Embryonic facial prominence (tissue), 1 donor: Measurements from ENCODE around the gene EFEMP2.
A peak's percentile ranks its signal among the peaks of the same experiment; 100 is the strongest.

ENCODE experiments used
- DNase-seq: peaks from one replicate; pipeline ENCODE4 v3.0.0-alpha.2; 2016; ENCODE audit errors: extremely low spot score

EFEMP2 gene

GRCh38 chr11:65826984-65827735 is 45.4 kb downstream of the EFEMP2 start:
- no peak for DNase-seq

- DNase-seq: no peak
Measured at GRCh38 chr11:65822776-65823528, 49.6 kb downstream of the EFEMP2 start.

GRCh38 chr11:65821107-65821506 is 51.5 kb downstream of the EFEMP2 start:
- no peak for DNase-seq

GRCh38 chr11:65817835-65818680 is 54.5 kb downstream of the EFEMP2 start:
- DNase-seq: peak; percentile 73

- no peak for DNase-seq
Measured at GRCh38 chr11:65817312-65817834, 55.2 kb downstream of the EFEMP2 start.

- no peak for DNase-seq
Measured at GRCh38 chr11:65816696-65817095, 55.9 kb downstream of the EFEMP2 start.
